Kidney epithelial cell (primary cell): ENCODE measurements around the gene PRSS3. TPM values are rescaled to one million over a fixed set of nuclear protein-coding genes. Genes with fewer than 3 reads are reported as not detected.

Experiments
- DNase-seq: peaks from one replicate; pipeline ENCODE4 v3.0.0-alpha.2; 2010; ENCODE audit warnings: low read depth
- H3K27me3 ChIP-seq: 2 replicates; pipeline ENCODE4 v1.6.0; 2011; ENCODE audit warnings: low read length; ENCODE audit not compliant: control insufficient read depth, insufficient read depth
- H3K36me3 ChIP-seq: 2 replicates; pipeline ENCODE4 v1.5.1; 2011; ENCODE audit warnings: low read length; ENCODE audit not compliant: control insufficient read depth, insufficient read depth
- H3K4me3 ChIP-seq: 2 replicates; pipeline ENCODE4 v1.5.1; 2011; ENCODE audit warnings: low read depth, mild to moderate bottlenecking, control low read depth, low read length
- total RNA-seq: library from RNA; depleted of rRNA; stranded (reverse); fragments of >200 nt; gene quantifications from 2 replicates; pipeline ENCODE4 v1.2.3, GENCODE V29; 2015
- TF ChIP-seq, protein P1 (sequence below): IDR thresholded peaks from 2 replicates; pipeline ENCODE4 v1.5.1; 2011; ENCODE audit warnings: mild to moderate bottlenecking, moderate library complexity, low read length, control low read depth, inconsistent platforms; ENCODE audit not compliant: insufficient read depth, poor library complexity, severe bottlenecking

Gene PRSS3
- total RNA-seq, 1 donor from 2014 or later: 5.1 TPM

- no peaks in the 10 kb centered on the region for H3K36me3 ChIP-seq
- no peak for DNase-seq
- H3K27me3 ChIP-seq: no peaks in the 10 kb centered on the region
- TF ChIP-seq, protein P1, sequence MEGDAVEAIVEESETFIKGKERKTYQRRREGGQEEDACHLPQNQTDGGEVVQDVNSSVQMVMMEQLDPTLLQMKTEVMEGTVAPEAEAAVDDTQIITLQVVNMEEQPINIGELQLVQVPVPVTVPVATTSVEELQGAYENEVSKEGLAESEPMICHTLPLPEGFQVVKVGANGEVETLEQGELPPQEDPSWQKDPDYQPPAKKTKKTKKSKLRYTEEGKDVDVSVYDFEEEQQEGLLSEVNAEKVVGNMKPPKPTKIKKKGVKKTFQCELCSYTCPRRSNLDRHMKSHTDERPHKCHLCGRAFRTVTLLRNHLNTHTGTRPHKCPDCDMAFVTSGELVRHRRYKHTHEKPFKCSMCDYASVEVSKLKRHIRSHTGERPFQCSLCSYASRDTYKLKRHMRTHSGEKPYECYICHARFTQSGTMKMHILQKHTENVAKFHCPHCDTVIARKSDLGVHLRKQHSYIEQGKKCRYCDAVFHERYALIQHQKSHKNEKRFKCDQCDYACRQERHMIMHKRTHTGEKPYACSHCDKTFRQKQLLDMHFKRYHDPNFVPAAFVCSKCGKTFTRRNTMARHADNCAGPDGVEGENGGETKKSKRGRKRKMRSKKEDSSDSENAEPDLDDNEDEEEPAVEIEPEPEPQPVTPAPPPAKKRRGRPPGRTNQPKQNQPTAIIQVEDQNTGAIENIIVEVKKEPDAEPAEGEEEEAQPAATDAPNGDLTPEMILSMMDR: no peak
- no peak overlapping the region for H3K4me3 ChIP-seq
These were observed 14.1 kb downstream of the PRSS3 start for GRCh38 chr9:33809506-33809905.

DNA sequence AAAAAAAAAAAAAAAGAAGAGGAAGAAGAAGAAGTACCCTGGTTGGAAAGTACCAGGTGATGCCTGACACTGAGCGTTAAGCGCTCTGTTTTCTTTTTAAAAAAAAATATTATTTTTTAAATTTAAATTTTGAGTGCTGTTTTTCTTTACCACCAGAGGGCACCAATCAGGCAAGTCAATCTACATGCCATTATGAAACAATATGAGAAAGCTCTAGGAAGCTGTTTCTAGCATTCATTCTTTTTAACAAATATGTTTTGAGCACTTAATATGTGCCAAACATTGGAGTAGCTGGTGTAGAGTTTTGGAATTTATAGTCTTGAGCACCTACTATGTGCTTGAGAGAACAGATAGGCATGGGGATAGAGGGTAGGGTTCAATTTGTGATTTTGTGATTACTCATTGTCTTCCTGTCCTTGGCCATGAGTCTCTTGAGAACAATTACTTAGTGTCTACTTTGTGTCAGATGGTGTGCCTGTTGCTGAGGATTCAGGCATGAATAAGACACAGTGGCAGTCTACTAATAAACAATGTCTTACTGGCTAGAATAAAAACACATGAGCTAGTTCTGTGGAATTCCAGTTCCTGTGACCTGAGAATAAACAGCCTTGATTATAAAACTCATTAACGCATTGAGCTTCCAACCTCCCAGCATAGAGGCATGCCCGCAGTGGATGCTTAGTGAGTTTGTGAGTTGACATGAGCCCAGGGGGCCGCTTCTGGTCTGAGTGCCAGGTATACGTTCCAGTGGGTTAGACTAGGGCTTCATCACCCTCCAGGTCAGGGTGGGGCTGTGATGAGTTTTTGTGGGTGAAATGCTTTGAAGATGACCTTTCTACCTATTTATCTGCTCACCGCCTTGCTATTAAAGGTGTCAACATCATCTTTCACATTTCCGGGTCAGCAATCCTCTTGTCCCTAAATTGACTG is 18.6 kb downstream of the PRSS3 start:
- no peaks in the 10 kb centered on the region for H3K27me3 ChIP-seq
- H3K4me3 ChIP-seq: no peak overlapping the region
- TF ChIP-seq, protein P1: peak; percentile 72
- H3K36me3 ChIP-seq: no peaks in the 10 kb centered on the region
- DNase-seq: peak; percentile 55

GRCh38 chr9:33815781-33816180 is 20.4 kb downstream of the PRSS3 start:
- Histone ChIP-seq H3K4me3 (no peak overlapping the region), H3K36me3 (no peaks in the 10 kb centered on the region), H3K27me3 (no peaks in the 10 kb centered on the region)
- TF ChIP-seq, protein P1: no peak
- DNase-seq: no peak

GRCh38 chr9:33816327-33817252 is 21.2 kb downstream of the PRSS3 start, which contains the start of gene UBE2R2:
Gene UBE2R2, plus strand, starts transcription at chr9:33817160. Its CDS starts 598 bp downstream, at chr9:33817758.
- no peaks in the 10 kb centered on the region for H3K36me3 ChIP-seq
- no peaks in the 10 kb centered on the region for H3K27me3 ChIP-seq
- TF ChIP-seq, protein P1: no peak
- DNase-seq: no peak
- peak within 1 kb of the TSS; percentile 78 for H3K4me3 ChIP-seq

GRCh38 chr9:33817327-33818166 is 22.2 kb downstream of the PRSS3 start:
- Histone ChIP-seq H3K4me3 (peak overlapping the region; percentile 78), H3K36me3 (no peaks in the 10 kb centered on the region), H3K27me3 (no peaks in the 10 kb centered on the region)
- TF ChIP-seq, protein P1: peak; percentile 9
- DNase-seq: no peak
